Gastroesophageal sphincter (tissue), 3 donors: Measurements from ENCODE around the gene ANKRD13D.

Experiments
- EP300 ChIP-seq: sonication (generic); formaldehyde crosslinking; IDR thresholded peaks from one replicate; pipeline ENCODE4 v1.6.1; 2017; ENCODE audit warnings: antibody characterized with exemption, mild to moderate bottlenecking
- POLR2A ChIP-seq, 2 donors: fragments of 450-650 bp; IDR thresholded peaks; one replicate each; pipeline ENCODE4 v1.6.1; 2017; ENCODE audit warnings: antibody characterized with exemption in 2 of 2, mild to moderate bottlenecking in 2 of 2, moderate library complexity in 1 of 2
- TF ChIP-seq, protein P1 (sequence below), 4 experiments: fragments of 200-600 bp in 2 of 4; fragments of 450-650 bp in 2 of 4; sonication (generic) in 1 of 4; IDR thresholded peaks; one replicate each; pipeline ENCODE4 v1.5.1; 2017 to 2019; ENCODE audit warnings: antibody characterized with exemption in 4 of 4, mild to moderate bottlenecking in 2 of 4, moderate library complexity in 2 of 4

DNA sequence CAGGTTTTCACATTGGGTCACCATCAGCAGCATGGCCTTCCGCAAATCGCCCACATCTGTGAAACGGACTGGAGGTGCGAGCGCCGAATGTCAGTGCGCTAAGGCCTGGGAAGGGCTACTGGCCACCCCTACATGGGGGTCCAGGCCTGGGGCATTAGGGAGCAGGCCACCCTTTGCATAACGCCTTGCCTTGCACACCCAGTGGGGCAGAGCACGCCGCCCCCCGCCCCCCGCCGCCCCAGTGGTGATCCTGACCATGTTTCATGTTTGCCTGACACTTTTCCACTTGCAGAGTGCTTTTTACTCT lies 20.2 kb upstream of the ANKRD13D start:
- TF ChIP-seq, protein P1, sequence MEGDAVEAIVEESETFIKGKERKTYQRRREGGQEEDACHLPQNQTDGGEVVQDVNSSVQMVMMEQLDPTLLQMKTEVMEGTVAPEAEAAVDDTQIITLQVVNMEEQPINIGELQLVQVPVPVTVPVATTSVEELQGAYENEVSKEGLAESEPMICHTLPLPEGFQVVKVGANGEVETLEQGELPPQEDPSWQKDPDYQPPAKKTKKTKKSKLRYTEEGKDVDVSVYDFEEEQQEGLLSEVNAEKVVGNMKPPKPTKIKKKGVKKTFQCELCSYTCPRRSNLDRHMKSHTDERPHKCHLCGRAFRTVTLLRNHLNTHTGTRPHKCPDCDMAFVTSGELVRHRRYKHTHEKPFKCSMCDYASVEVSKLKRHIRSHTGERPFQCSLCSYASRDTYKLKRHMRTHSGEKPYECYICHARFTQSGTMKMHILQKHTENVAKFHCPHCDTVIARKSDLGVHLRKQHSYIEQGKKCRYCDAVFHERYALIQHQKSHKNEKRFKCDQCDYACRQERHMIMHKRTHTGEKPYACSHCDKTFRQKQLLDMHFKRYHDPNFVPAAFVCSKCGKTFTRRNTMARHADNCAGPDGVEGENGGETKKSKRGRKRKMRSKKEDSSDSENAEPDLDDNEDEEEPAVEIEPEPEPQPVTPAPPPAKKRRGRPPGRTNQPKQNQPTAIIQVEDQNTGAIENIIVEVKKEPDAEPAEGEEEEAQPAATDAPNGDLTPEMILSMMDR (IDR thresholded peaks at IDR 0.05): no peak
- TF ChIP-seq POLR2A (IDR thresholded peaks at IDR 0.05) (no peak), EP300 (no peak)
